Astrocyte of the cerebellum (primary cell): Measurements from ENCODE around the gene SFT2D3.

Experiments
- DNase-seq: peaks from one replicate; pipeline ENCODE4 v3.0.0-alpha.2; 2011; ENCODE audit warnings: low read depth
- H3K4me3 ChIP-seq: 2 replicates; pipeline ENCODE4 v1.5.1; 2011; ENCODE audit warnings: mild to moderate bottlenecking, low read depth, low read length, moderate library complexity
- CTCF ChIP-seq: IDR thresholded peaks from 2 replicates; pipeline ENCODE4 v1.5.1; 2012; ENCODE audit warnings: low read length, low read depth, moderate library complexity, mild to moderate bottlenecking; ENCODE audit errors: missing control alignments
- in situ Hi-C: cut with HindIII; loops from 2 replicates; pipeline ENCODE4 v1.10.0; 2017; ENCODE audit warnings: low sequenced_read_pairs

Gene SFT2D3

DNA sequence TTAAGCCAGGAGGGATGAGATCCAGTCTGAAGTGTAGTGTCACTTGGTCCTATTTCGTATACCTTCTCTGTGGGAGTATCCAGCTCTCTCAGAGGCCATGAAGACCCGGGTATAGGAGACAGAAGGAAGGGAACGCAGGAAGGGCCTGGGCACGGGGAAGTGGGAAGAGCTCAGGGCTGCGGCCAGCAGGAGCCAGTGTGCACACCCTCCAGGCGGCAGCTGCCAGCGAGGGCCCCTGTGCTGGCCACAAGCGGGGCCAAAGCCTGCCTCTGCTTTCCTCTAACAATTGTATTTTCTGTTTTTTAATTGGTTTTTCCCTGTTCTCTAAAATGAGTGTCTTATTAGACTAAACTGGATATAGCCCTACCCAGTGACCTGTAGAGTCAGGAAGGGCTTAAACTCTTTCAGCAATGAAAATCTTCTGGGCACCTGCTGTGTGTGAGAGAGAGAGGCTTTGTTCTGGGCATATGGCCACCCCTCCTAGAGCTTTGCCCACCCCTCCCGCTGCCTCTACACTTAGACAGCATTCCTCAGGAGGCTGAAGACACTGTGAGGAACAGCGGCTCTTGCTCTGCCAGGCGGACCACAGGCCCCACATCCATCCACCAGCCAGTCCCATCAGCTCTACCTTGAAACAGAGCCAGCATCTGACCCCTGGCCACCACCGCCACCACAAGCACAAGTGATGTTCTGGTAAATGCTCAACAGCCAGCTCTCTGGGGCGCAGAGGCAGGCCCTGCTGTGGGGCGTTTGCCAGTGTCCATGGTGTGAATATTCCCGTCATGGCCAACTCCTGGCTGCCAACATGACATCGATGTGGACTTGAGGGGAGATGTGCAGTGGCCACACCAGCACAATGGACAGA lies 45.9 kb upstream of the SFT2D3 start:
- in situ Hi-C loops, result no loop called here
- no peak for TF ChIP-seq CTCF
- no peak for DNase-seq
- no peak overlapping the region for H3K4me3 ChIP-seq

DNA sequence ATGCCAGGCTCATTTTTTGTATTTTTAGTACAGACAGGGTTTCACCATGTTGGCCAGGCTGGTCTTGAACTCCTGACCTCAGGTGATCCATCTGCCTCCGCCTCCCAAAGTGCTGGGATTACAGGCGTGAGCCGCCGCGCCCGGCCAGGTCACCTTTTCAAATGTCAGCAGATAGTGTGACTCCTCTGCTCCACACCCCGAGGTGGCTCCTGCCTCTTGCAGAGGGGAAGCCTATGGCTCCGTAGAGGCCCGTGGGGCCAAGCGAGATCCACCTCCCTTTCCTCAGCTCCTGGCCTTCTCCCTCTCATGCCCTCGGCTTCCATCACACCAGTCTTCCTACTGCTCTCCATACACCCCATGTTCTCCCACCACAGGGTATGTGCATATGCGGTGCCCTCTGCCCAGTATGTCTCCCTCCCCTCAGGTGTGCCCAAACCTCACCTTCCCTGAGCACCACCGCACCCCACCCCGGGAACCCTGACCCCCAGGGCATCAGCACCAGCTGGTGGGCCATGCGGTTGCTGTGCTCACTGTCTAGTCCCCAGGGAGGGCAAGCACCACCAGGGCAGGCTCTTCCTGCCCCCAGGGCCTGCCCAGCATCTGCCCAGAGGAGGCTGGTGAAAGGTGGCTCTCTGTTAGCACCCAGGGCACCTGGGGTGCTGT lies 44.6 kb upstream of the SFT2D3 start:
- in situ Hi-C loops, result no loop called here
- no peak for TF ChIP-seq CTCF
- no peak for DNase-seq
- no peak overlapping the region for H3K4me3 ChIP-seq

DNA sequence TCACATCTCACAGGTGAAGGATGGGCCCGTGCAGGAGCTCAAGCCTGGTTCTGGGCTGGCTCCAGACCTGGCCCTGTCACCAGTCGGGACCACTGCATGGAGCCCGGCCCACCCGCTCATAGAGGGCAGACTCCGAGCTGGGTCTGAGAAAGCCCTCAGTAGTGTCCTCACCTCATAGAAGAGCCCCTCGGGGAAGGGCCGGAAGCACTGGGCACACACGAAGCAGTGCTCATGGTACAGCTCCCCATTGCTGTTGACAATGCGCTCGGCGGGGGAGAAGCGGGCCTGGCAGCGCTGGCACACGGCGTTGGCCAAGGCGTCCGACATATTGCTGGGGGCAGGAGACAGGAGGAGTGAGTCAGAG lies 44.1 kb upstream of the SFT2D3 start:
- TF ChIP-seq CTCF, result no peak
- no peak overlapping the region for H3K4me3 ChIP-seq
- in situ Hi-C loops, result no loop called here
- DNase-seq, result no peak

DNA sequence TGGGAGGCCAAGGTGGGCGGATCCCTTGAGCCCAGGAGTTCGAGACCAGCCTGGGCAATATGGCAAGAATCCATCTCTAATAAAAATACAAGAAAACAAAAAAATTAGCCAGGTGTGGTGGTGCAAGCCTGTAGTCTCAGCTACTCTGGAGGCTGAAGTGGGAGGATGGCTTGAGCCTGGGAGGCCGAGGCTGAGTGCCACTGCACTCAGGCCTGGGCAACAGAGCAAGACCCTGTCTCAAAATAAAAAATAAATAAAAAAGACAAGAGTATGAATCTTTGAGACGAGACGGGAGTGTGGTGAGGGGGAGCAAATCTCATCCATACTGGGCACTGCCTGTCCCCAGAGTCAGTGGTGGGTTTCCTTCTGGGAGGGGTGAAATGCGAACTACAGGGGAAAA lies 43.2 kb upstream of the SFT2D3 start:
- no peak overlapping the region for H3K4me3 ChIP-seq
- in situ Hi-C loops, result no loop called here
- no peak for DNase-seq
- TF ChIP-seq CTCF, result no peak

DNA sequence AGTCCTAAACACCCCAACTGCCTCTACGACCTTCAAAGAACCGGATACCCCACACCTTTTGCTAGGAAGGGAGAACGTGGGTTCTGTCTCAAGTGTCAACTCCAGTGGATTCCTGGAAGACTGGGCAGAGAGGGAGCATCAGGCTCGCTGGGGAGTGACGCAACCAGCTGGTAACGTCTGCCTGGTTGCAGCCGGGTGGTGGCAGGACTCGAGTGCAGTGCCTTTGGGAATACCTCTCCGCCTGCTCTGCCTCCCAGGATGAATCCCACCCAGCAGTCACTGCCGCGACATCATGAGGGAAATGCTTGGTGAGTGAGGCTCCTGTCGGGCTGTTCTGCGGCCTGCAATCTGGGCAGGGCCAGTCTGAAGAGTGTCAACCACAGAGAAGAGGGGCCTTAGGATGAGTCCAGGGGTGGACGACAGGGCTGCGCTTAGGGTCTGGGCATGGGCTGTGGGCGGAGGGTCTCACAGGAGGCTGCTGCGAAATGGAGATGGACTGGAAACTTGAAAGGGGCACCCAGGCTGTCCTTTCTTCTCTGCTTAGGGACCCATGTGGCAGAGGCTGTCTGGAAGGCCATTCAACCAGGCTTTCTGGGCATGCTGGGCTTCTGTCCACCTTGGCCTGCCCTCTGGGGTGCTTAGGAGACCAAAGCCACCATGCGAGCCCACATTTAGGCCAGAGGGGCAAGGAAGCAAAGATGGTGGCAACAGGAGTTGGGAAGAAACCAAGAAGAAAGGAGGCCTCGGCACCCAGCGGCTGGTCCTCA lies 42.5 kb upstream of the SFT2D3 start:
- TF ChIP-seq CTCF, result no peak
- in situ Hi-C loops, result no loop called here
- no peak for DNase-seq
- H3K4me3 ChIP-seq, result no peak overlapping the region

DNA sequence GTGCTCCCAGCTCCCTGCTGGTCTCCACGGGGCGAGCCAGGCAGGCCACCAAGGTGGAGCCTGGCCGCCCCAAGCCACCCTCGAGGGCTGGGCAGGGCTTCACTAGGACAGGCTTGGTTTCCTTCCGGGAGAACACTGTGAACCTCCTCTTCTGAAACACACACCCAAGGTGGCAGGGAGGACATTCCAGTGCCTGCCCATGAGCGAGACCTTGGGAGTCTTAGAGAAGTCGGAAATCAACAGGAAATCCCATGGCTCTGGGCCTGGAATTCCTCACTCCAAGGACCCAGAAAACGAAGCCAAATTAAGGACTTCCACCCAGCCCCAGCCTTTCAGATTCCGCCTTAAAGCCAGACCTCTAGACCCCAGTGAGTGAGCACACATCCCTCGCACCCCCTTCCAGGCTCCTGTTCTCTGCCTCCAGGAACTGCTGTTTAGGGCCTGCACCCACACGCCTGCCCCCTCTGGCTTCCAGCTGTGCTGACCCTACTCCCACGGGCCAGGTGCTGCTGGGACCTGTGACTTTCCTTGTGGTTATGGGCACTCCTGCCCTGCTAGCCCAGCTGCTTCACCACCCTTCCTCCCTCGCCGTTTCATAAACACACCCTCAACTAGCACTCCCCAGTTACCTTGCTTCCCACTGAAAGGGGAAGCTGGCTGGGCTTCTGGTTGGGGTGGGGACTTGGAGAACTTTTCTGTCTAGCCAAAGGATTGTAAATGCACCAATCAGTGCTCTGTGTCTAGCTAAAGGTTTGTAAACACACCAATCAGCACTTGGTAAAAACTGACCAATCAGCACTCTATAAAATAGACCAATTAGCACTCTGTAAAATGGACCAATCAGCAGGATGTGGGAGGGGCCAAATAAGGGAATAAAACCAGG lies 41.6 kb upstream of the SFT2D3 start:
- no peak for DNase-seq
- in situ Hi-C loops, result no loop called here
- no peak overlapping the region for H3K4me3 ChIP-seq
- no peak for TF ChIP-seq CTCF
